Mammary epithelial cell (primary cell): ENCODE data around the gene FMNL2.

Source experiments
- CTCF ChIP-seq, 2 donors: IDR thresholded peaks in 1 of 2; conservative IDR thresholded peaks in 1 of 2; 2 replicates each; pipeline ENCODE4 v1.5.1; 2011 to 2012; ENCODE audit warnings: inconsistent platforms in 2 of 2, low read length in 2 of 2, mild to moderate bottlenecking in 2 of 2, control low read depth in 1 of 2, low read depth in 1 of 2; ENCODE audit not compliant: insufficient read depth in 1 of 2; ENCODE audit errors: extremely low read depth in 1 of 2
- EZH2 ChIP-seq: IDR thresholded peaks from 2 replicates; pipeline ENCODE4 v1.6.1; 2012; ENCODE audit warnings: low read length, inconsistent platforms, borderline replicate concordance

DNA sequence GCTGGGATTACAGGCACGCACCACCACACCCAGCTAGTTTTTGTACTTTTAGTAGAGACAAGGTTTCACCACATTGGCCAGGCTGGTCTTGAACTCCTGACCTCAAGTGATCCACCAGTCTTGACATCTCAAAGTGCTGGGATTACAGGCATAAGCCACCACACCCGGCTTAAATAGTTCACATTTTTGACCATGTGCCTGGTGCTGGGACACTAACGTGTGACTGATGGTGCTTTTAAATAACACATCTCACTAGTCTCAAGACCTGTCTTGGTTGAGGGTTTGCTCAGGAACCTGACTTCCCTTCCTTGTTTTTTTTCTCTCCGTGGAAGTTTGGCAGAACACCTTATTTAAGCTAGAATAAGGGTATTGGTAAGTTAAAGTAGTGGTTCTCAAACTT, 8.5 kb downstream of the FMNL2 start:
- TF ChIP-seq CTCF (conservative IDR thresholded peaks at IDR 0.05 in 1 of 2, IDR thresholded peaks at IDR 0.05 in 1 of 2; ENCODE audit: extremely low read depth in 1 of 2, insufficient read depth in 1 of 2, low read depth in 1 of 2, low read length in 2 of 2): no peak
- no peak for TF ChIP-seq EZH2
